ENCODE data around the gene KCNJ10.

The KCNJ10 gene

DNA sequence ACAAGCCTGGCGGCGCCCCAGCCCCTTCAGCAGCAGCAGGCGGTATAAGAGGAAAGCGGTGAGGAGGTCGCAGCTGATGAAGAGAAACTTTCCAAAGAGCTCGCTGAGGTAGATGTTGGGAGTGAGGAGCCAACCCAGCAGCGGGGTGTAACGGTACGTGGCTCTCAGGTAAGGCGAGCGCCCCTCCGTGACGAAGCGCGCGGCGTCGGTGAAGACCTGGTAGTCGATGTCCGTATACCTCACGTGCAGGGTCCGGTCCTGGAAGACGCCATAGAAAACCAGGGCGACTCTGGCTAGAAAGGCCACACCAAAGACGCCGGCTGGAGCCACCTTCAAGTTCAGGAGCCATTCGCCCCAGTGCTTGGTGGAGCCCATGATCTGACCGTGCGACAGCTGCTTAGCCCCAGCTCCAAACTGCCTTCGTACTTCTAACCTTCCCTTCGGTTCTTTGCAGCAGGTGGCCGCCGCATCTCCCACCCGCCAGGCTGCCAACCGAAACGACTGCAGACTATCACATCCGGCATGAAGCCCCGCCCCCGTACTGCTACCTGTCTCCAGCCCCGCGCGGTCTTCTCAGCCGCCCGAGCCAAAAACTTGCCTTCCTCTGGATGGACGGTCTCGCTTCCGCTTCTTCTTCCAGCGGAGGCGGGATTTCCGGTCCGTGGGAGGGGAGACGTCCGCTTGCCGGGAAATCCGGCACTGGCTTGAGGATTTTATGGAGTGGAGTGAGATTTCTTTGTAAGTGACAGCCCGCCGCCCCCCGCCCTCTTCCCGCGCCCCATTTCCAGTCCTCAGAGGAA, 38.4 kb downstream of the KCNJ10 start, which contains the start of gene PIGM (continued):
- TF ChIP-seq ZNF169 (tag by site-specific recombination; IDR thresholded peaks at IDR 0.05) (no peak), ZNF501 (tag by site-specific recombination; IDR thresholded peaks at IDR 0.05) (peak; percentile 66; the same call in 1 of the 2 replicates), ZBTB7A (tag by site-specific recombination; IDR thresholded peaks at IDR 0.05; ENCODE audit: low read depth) (no peak), ZNF521 (tag by site-specific recombination; IDR thresholded peaks at IDR 0.05) (no peak), KLF8 (tag by site-specific recombination; IDR thresholded peaks at IDR 0.05) (peak; percentile 78), ZNF610 (tag by site-specific recombination; IDR thresholded peaks at IDR 0.05; ENCODE audit: borderline replicate concordance) (peak; percentile 12; the same call in 1 of the 2 replicates), ZBTB48 (tag by site-specific recombination; IDR thresholded peaks at IDR 0.05) (0 out of 2 replicates have a peak, but pooled peaks have one; percentile 14), MZF1 (tag by site-specific recombination; IDR thresholded peaks at IDR 0.05; ENCODE audit: borderline replicate concordance) (no peak), BCL11A (tag by site-specific recombination; IDR thresholded peaks at IDR 0.05; ENCODE audit: low read depth) (no peak), ZNF830 (tag by site-specific recombination; IDR thresholded peaks at IDR 0.05; ENCODE audit: low read depth) (no peak), GLI4 (tag by site-specific recombination; IDR thresholded peaks at IDR 0.05) (no peak; the same call in 1 of the 2 replicates), ZNF211 (tag by site-specific recombination; IDR thresholded peaks at IDR 0.05; ENCODE audit: low read depth) (no peak), ZNF785 (tag by site-specific recombination; IDR thresholded peaks at IDR 0.05) (no peak), SCRT2 (tag by site-specific recombination; IDR thresholded peaks at IDR 0.05) (peak; percentile 94), ZNF354C (tag by site-specific recombination; IDR thresholded peaks at IDR 0.05; ENCODE audit: borderline replicate concordance, low read depth) (no peak), ZNF324 (tag by site-specific recombination; IDR thresholded peaks at IDR 0.05) (no peak), ZNF624 (tag by site-specific recombination; IDR thresholded peaks at IDR 0.05) (no peak), ZNF654 (tag by site-specific recombination; IDR thresholded peaks at IDR 0.05; ENCODE audit: low read depth) (no peak), ZNF202 (tag by site-specific recombination; IDR thresholded peaks at IDR 0.05; ENCODE audit: borderline replicate concordance) (no peak), ZNF114 (tag by site-specific recombination; IDR thresholded peaks at IDR 0.05) (no peak), ZNF621 (tag by site-specific recombination; IDR thresholded peaks at IDR 0.05) (no peak), ZEB2 (tag by site-specific recombination; IDR thresholded peaks at IDR 0.05) (peak; percentile 83), ZNF10 (tag by site-specific recombination; IDR thresholded peaks at IDR 0.05) (no peak), PRDM1 (tag by site-specific recombination; IDR thresholded peaks at IDR 0.05) (0 out of 2 replicates have a peak, but pooled peaks have one; percentile 76), YY1 (tag by site-specific recombination; IDR thresholded peaks at IDR 0.05) (0 out of 2 replicates have a peak, but pooled peaks have one; percentile 10), HOXA7 (CRISPR knock-in tag; IDR thresholded peaks at IDR 0.05; ENCODE audit: borderline replicate concordance) (no peak)
- TF ChIP-seq, protein P1, sequence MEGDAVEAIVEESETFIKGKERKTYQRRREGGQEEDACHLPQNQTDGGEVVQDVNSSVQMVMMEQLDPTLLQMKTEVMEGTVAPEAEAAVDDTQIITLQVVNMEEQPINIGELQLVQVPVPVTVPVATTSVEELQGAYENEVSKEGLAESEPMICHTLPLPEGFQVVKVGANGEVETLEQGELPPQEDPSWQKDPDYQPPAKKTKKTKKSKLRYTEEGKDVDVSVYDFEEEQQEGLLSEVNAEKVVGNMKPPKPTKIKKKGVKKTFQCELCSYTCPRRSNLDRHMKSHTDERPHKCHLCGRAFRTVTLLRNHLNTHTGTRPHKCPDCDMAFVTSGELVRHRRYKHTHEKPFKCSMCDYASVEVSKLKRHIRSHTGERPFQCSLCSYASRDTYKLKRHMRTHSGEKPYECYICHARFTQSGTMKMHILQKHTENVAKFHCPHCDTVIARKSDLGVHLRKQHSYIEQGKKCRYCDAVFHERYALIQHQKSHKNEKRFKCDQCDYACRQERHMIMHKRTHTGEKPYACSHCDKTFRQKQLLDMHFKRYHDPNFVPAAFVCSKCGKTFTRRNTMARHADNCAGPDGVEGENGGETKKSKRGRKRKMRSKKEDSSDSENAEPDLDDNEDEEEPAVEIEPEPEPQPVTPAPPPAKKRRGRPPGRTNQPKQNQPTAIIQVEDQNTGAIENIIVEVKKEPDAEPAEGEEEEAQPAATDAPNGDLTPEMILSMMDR (tag by site-specific recombination; IDR thresholded peaks at IDR 0.05) = 0 out of 2 replicates have a peak, but pooled peaks have one; percentile 23
- TF ChIP-seq, protein P2, sequence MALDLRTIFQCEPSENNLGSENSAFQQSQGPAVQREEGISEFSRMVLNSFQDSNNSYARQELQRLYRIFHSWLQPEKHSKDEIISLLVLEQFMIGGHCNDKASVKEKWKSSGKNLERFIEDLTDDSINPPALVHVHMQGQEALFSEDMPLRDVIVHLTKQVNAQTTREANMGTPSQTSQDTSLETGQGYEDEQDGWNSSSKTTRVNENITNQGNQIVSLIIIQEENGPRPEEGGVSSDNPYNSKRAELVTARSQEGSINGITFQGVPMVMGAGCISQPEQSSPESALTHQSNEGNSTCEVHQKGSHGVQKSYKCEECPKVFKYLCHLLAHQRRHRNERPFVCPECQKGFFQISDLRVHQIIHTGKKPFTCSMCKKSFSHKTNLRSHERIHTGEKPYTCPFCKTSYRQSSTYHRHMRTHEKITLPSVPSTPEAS (tag by site-specific recombination; IDR thresholded peaks at IDR 0.05) = no peak
- TF ChIP-seq, protein P3, sequence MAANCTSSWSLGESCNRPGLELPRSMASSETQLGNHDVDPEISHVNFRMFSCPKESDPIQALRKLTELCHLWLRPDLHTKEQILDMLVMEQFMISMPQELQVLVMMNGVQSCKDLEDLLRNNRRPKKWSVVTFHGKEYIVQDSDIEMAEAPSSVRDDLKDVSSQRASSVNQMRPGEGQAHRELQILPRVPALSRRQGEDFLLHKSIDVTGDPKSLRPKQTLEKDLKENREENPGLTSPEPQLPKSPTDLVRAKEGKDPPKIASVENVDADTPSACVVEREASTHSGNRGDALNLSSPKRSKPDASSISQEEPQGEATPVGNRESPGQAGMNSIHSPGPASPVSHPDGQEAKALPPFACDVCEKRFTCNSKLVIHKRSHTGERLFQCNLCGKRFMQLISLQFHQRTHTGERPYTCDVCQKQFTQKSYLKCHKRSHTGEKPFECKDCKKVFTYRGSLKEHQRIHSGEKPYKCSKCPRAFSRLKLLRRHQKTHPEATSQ (tag by site-specific recombination; IDR thresholded peaks at IDR 0.05) = 0 out of 2 replicates have a peak, but pooled peaks have one; percentile 17
- TF ChIP-seq, protein P4, sequence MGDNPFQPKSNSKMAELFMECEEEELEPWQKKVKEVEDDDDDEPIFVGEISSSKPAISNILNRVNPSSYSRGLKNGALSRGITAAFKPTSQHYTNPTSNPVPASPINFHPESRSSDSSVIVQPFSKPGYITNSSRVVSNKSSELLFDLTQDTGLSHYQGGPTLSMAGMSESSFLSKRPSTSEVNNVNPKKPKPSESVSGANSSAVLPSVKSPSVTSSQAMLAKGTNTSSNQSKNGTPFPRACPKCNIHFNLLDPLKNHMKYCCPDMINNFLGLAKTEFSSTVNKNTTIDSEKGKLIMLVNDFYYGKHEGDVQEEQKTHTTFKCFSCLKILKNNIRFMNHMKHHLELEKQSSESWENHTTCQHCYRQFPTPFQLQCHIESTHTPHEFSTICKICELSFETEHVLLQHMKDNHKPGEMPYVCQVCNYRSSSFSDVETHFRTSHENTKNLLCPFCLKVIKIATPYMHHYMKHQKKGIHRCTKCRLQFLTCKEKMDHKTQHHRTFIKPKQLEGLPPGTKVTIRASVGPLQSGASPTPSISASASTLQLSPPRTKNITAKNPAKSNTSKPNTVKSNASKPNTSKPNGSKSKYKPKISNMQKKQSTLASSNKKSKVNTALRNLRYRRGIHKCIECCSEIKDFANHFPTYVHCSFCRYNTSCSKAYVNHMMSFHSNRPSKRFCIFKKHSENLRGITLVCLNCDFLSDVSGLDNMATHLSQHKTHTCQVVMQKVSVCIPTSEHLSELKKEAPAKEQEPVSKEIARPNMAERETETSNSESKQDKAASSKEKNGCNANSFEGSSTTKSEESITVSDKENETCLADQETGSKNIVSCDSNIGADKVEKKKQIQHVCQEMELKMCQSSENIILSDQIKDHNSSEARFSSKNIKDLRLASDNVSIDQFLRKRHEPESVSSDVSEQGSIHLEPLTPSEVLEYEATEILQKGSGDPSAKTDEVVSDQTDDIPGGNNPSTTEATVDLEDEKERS (tag by site-specific recombination; IDR thresholded peaks at IDR 0.05) = no peak
- TF ChIP-seq, protein P5, sequence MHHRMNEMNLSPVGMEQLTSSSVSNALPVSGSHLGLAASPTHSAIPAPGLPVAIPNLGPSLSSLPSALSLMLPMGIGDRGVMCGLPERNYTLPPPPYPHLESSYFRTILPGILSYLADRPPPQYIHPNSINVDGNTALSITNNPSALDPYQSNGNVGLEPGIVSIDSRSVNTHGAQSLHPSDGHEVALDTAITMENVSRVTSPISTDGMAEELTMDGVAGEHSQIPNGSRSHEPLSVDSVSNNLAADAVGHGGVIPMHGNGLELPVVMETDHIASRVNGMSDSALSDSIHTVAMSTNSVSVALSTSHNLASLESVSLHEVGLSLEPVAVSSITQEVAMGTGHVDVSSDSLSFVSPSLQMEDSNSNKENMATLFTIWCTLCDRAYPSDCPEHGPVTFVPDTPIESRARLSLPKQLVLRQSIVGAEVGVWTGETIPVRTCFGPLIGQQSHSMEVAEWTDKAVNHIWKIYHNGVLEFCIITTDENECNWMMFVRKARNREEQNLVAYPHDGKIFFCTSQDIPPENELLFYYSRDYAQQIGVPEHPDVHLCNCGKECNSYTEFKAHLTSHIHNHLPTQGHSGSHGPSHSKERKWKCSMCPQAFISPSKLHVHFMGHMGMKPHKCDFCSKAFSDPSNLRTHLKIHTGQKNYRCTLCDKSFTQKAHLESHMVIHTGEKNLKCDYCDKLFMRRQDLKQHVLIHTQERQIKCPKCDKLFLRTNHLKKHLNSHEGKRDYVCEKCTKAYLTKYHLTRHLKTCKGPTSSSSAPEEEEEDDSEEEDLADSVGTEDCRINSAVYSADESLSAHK (tag by site-specific recombination; IDR thresholded peaks at IDR 0.05) = no peak
